ENCODE measurements around the gene ITGA2B. TPM values are rescaled to one million over a fixed set of nuclear protein-coding genes. Genes with fewer than 3 reads are reported as not detected.
"Not testable (repeated sequence)": the region's sequence is repeated elsewhere in the genome, so short reads cannot be mapped to it uniquely, and the experiment has no call there.

The ITGA2B gene
- total RNA-seq, 2 donors from 2014 or later, result 1.0 to 2.6 TPM

DNA sequence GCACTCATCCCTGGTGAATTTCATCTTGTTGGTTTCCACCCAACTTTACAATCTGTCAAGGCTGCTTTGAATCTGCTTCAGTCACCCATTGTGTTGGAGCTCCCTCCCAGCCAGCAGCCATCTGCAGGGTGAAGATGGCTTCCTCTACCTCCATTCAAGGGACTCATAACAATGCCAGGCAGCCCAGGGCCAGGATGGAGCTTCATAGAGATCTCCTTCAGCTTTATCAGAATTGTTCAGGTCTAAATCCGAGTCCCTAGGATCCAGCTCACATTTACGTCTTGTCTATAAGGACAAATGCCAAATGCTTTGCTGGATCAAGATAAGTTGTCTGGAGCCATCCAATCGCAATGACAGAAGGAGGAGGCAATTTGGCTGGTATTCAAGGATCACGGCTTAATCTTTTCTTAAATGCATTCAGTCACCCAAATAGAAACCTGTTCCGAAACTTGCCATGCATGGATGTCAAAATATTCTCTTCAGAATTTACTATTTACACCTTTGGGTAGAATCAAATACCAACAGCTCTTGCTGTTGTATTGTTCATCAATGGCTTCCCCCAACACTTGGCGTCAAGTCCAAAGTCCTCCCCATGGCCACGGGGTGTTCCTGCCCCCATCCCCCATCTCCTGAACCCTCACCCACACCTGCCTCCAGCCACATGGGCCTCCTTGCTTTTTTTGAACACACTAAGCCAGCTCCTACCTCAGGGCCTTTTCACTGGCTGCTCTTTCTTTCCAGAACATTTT lies 22.0 kb downstream of the ITGA2B start:
- TF ChIP-seq, protein P1, sequence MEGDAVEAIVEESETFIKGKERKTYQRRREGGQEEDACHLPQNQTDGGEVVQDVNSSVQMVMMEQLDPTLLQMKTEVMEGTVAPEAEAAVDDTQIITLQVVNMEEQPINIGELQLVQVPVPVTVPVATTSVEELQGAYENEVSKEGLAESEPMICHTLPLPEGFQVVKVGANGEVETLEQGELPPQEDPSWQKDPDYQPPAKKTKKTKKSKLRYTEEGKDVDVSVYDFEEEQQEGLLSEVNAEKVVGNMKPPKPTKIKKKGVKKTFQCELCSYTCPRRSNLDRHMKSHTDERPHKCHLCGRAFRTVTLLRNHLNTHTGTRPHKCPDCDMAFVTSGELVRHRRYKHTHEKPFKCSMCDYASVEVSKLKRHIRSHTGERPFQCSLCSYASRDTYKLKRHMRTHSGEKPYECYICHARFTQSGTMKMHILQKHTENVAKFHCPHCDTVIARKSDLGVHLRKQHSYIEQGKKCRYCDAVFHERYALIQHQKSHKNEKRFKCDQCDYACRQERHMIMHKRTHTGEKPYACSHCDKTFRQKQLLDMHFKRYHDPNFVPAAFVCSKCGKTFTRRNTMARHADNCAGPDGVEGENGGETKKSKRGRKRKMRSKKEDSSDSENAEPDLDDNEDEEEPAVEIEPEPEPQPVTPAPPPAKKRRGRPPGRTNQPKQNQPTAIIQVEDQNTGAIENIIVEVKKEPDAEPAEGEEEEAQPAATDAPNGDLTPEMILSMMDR (IDR thresholded peaks at IDR 0.05), result no peak
- Histone ChIP-seq H3K4me3 (no peak overlapping the region), H3K27ac (no peak overlapping the region), H3K27me3 (no peaks in the 10 kb centered on the region), H3K4me1 (peaks cover 0 to 16% of the 10 kb centered on the region in 2 donors), H3K9me3 (no peaks in the 10 kb centered on the region), H3K36me3 (no peaks in the 10 kb centered on the region)
- no peak for DNase-seq (ENCODE audit: low spot score)

- not testable (repeated sequence) for H3K27ac ChIP-seq; H3K4me3 ChIP-seq; H3K36me3 ChIP-seq; DNase-seq (ENCODE audit: low spot score); H3K9me3 ChIP-seq; H3K27me3 ChIP-seq
- peaks cover 0 to 31% of the 10 kb centered on the region in 2 donors for H3K4me1 ChIP-seq
Observed at GRCh38 chr17:44365051-44365450, 24.4 kb downstream of the ITGA2B start.

GRCh38 chr17:44363613-44364159 lies 25.8 kb downstream of the ITGA2B start, which contains the start of gene FAM171A2:
Gene FAM171A2 (minus strand): TSS chr17:44363853. CDS start chr17:44363714, 139 bp downstream.
- Histone ChIP-seq H3K4me3 (peak within 1 kb of the TSS; percentile 47 to 63), H3K36me3 (no peaks in the 10 kb centered on the region), H3K4me1 (peaks cover 0 to 31% of the 10 kb centered on the region in 2 donors), H3K9me3 (no peaks in the 10 kb centered on the region), H3K27me3 (no peaks in the 10 kb centered on the region), H3K27ac (peak within 1 kb of the TSS in 1 of 2 donors; percentile 32)
- TF ChIP-seq, protein P1 (IDR thresholded peaks at IDR 0.05), result peak; percentile 85 to 93
- DNase-seq (ENCODE audit: low spot score), result no peak

GRCh38 chr17:44362949-44363612 lies 26.4 kb downstream of the ITGA2B start:
- H3K4me1 ChIP-seq, result peaks cover 0 to 31% of the 10 kb centered on the region in 2 donors
- no peaks in the 10 kb centered on the region for H3K9me3 ChIP-seq
- DNase-seq (ENCODE audit: low spot score), result no peak
- TF ChIP-seq, protein P1 (IDR thresholded peaks at IDR 0.05), result no peak
- H3K4me3 ChIP-seq, result peak overlapping the region; percentile 47 to 63
- no peaks in the 10 kb centered on the region for H3K27me3 ChIP-seq
- H3K27ac ChIP-seq, result peak overlapping the region in 1 of 2 donors; percentile 32
- no peaks in the 10 kb centered on the region for H3K36me3 ChIP-seq

- peak overlapping the region in 1 of 2 donors; percentile 63 for H3K4me3 ChIP-seq
Observed at GRCh38 chr17:44362459-44362948, 26.9 kb downstream of the ITGA2B start.

More at GRCh38 chr17:44362459-44362948, 26.9 kb downstream of the ITGA2B start:
- no peak overlapping the region for H3K27ac ChIP-seq
- TF ChIP-seq, protein P1 (IDR thresholded peaks at IDR 0.05), result no peak
- no peaks in the 10 kb centered on the region for H3K9me3 ChIP-seq
- peaks cover 0 to 31% of the 10 kb centered on the region in 2 donors for H3K4me1 ChIP-seq
- no peaks in the 10 kb centered on the region for H3K36me3 ChIP-seq
- DNase-seq (ENCODE audit: low spot score), result no peak
- no peaks in the 10 kb centered on the region for H3K27me3 ChIP-seq

Data from right atrium auricular region (tissue), 2 donors.